Mesenchymal stem cell (in vitro differentiated cells and primary cell): ENCODE data around the gene TENM3.

Experiments
- DNase-seq: peaks from one replicate; pipeline ENCODE4 v3.0.0-alpha.2; 2013
- H2AFZ ChIP-seq: one replicate; pipeline ENCODE4 v1.6.1; 2013; ENCODE audit warnings: low read depth, mild to moderate bottlenecking, control low read depth, inconsistent platforms, low read length, moderate library complexity
- H2AK5ac ChIP-seq: 2 replicates; pipeline ENCODE4 v1.6.1; 2013; ENCODE audit warnings: low read length, moderate library complexity, mild to moderate bottlenecking, inconsistent platforms; ENCODE audit not compliant: severe bottlenecking
- H2BK120ac ChIP-seq: one replicate; pipeline ENCODE4 v1.6.1; 2013; ENCODE audit warnings: low read depth, mild to moderate bottlenecking, inconsistent platforms, low read length, moderate library complexity
- H2BK12ac ChIP-seq, 2 experiments: one replicate each; pipeline ENCODE4 v1.6.1; 2013; ENCODE audit warnings: inconsistent platforms in 2 of 2, low read length in 2 of 2, mild to moderate bottlenecking in 2 of 2, moderate library complexity in 2 of 2, control low read depth in 1 of 2
- H2BK15ac ChIP-seq: one replicate; pipeline ENCODE4 v1.6.1; 2013; ENCODE audit warnings: mild to moderate bottlenecking, low read depth, inconsistent platforms; ENCODE audit not compliant: poor library complexity, severe bottlenecking
- H2BK5ac ChIP-seq: 2 replicates; pipeline ENCODE4 v1.6.1; 2013; ENCODE audit warnings: low read depth, mild to moderate bottlenecking, low read length, control low read depth, inconsistent platforms; ENCODE audit not compliant: poor library complexity, severe bottlenecking
- H3K14ac ChIP-seq, 2 experiments: one replicate each; pipeline ENCODE4 v1.6.1; 2013; ENCODE audit warnings: inconsistent platforms in 2 of 2, low read length in 2 of 2, control low read depth in 1 of 2, mild to moderate bottlenecking in 1 of 2, moderate library complexity in 1 of 2
- H3K18ac ChIP-seq, 2 experiments: one replicate each; pipeline ENCODE4 v1.6.1; 2013; ENCODE audit warnings: inconsistent platforms in 2 of 2, low read length in 2 of 2, control low read depth in 1 of 2, low read depth in 1 of 2, mild to moderate bottlenecking in 1 of 2
- H3K23ac ChIP-seq, 2 experiments: one replicate each; pipeline ENCODE4 v1.6.1; 2013; ENCODE audit warnings: inconsistent platforms in 2 of 2, low read length in 2 of 2, mild to moderate bottlenecking in 2 of 2, moderate library complexity in 2 of 2, control low read depth in 1 of 2
- H3K27ac ChIP-seq: 2 replicates; pipeline ENCODE4 v1.5.1; 2013; ENCODE audit warnings: mild to moderate bottlenecking, moderate library complexity, low read length, control low read depth, inconsistent platforms; ENCODE audit not compliant: poor library complexity, severe bottlenecking
- H3K27me3 ChIP-seq, 2 experiments: 2 replicates each; pipeline versions ENCODE4 v1.6.1 to v1.7.0; 2013; ENCODE audit warnings: low read length in 2 of 2, mild to moderate bottlenecking in 2 of 2, moderate library complexity in 2 of 2, control low read depth in 1 of 2, inconsistent platforms in 1 of 2; ENCODE audit not compliant: control insufficient read depth in 1 of 2, insufficient read depth in 1 of 2
- H3K36me3 ChIP-seq, 2 experiments: 2 replicates each; pipeline versions ENCODE4 v1.6.1 to v1.7.0; 2013; ENCODE audit warnings: low read length in 2 of 2, control low read depth in 1 of 2, inconsistent platforms in 1 of 2, low read depth in 1 of 2, mild to moderate bottlenecking in 1 of 2; ENCODE audit not compliant: insufficient read depth in 2 of 2, control insufficient read depth in 1 of 2
- H3K4ac ChIP-seq, 2 experiments: one replicate each; pipeline ENCODE4 v1.6.1; 2013; ENCODE audit warnings: inconsistent platforms in 2 of 2, low read length in 2 of 2, mild to moderate bottlenecking in 2 of 2, moderate library complexity in 2 of 2, control low read depth in 1 of 2, low read depth in 1 of 2
- H3K4me1 ChIP-seq: 2 replicates; pipeline ENCODE4 v1.6.1; 2013; ENCODE audit warnings: low read depth, low read length, control low read depth; ENCODE audit not compliant: control insufficient read depth, insufficient read depth
- H3K4me2 ChIP-seq: 2 replicates; pipeline ENCODE4 v1.6.1; 2013; ENCODE audit warnings: low read length, mild to moderate bottlenecking, inconsistent platforms; ENCODE audit not compliant: poor library complexity, severe bottlenecking
- H3K4me3 ChIP-seq, 2 experiments: 2 replicates each; pipeline versions ENCODE4 v1.5.1 to v1.7.0; 2013; ENCODE audit warnings: low read length in 2 of 2, mild to moderate bottlenecking in 2 of 2, control low read depth in 1 of 2, low read depth in 1 of 2; ENCODE audit not compliant: insufficient read depth in 1 of 2
- H3K79me1 ChIP-seq: replicated peaks from 2 replicates; pipeline ENCODE4 v1.6.1; 2013; ENCODE audit warnings: mild to moderate bottlenecking, control low read depth, low read length, inconsistent platforms; ENCODE audit not compliant: poor library complexity, severe bottlenecking
- H3K9ac ChIP-seq: 2 replicates; pipeline ENCODE4 v1.7.0; 2013; ENCODE audit warnings: mild to moderate bottlenecking, low read length, moderate library complexity
- H3K9me3 ChIP-seq: 2 replicates; pipeline ENCODE4 v1.7.0; 2013; ENCODE audit warnings: mild to moderate bottlenecking, low read length; ENCODE audit not compliant: control insufficient read depth
- H4K8ac ChIP-seq: one replicate; pipeline ENCODE4 v1.6.1; 2013; ENCODE audit warnings: inconsistent platforms, mild to moderate bottlenecking, low read length, moderate library complexity
- H4K91ac ChIP-seq: one replicate; pipeline ENCODE4 v1.6.1; 2013; ENCODE audit warnings: mild to moderate bottlenecking, low read length, inconsistent platforms
- WGBS: methylation state at CpG from one replicate; pipeline ENCODE4 v1.1.7; 2013; ENCODE audit warnings: mixed read lengths; 5-methylcytosine and 5-hydroxymethylcytosine counted together

TENM3 gene

GRCh38 chr4:182616476-182616875 lies 373.3 kb downstream of the TENM3 start:
- 80% methylated on average over 3 of the region's 4 CpGs for WGBS
- Histone ChIP-seq H3K4me2 (no peak overlapping the region), H3K4ac (no peak overlapping the region), H3K36me3 (no peaks in the 10 kb centered on the region), H3K9ac (no peak overlapping the region), H3K27ac (no peak overlapping the region), H3K4me3 (no peak overlapping the region), H3K27me3 (no peaks in the 10 kb centered on the region), H4K91ac (no peak overlapping the region), H2BK12ac (no peak overlapping the region), H2BK15ac (no peak overlapping the region), H4K8ac (no peak overlapping the region), H3K9me3 (no peaks in the 10 kb centered on the region), H2AFZ (no peak overlapping the region), H3K14ac (no peak overlapping the region), H2BK120ac (no peak overlapping the region), H3K4me1 (no peaks in the 10 kb centered on the region), H3K23ac (no peak overlapping the region), H3K18ac (no peak overlapping the region), H2BK5ac (no peak overlapping the region), H2AK5ac (no peak overlapping the region), H3K79me1 (peaks cover 6% of the 10 kb centered on the region)
- no peak for DNase-seq

GRCh38 chr4:182619660-182620059 lies 376.5 kb downstream of the TENM3 start:
- no peak overlapping the region for H2BK15ac ChIP-seq
- no peaks in the 10 kb centered on the region for H3K9me3 ChIP-seq
- no peak overlapping the region for H2AK5ac ChIP-seq
- H3K4me2 ChIP-seq = no peak overlapping the region
- H3K14ac ChIP-seq = no peak overlapping the region
- H3K27me3 ChIP-seq = no peaks in the 10 kb centered on the region
- no peak overlapping the region for H3K27ac ChIP-seq
- H3K23ac ChIP-seq = no peak overlapping the region
- H3K4me3 ChIP-seq = no peak overlapping the region
- H3K9ac ChIP-seq = no peak overlapping the region
- no peak overlapping the region for H4K8ac ChIP-seq
- no peak overlapping the region for H3K4ac ChIP-seq
- H4K91ac ChIP-seq = no peak overlapping the region
- no peak overlapping the region for H2BK120ac ChIP-seq
- peaks cover 7% of the 10 kb centered on the region for H3K79me1 ChIP-seq
- H3K18ac ChIP-seq = no peak overlapping the region
- H2BK12ac ChIP-seq = no peak overlapping the region
- H2AFZ ChIP-seq = no peak overlapping the region
- DNase-seq = no peak
- H2BK5ac ChIP-seq = no peak overlapping the region
- peaks cover 0 to 3% of the 10 kb centered on the region in 2 experiments for H3K36me3 ChIP-seq
- no peaks in the 10 kb centered on the region for H3K4me1 ChIP-seq
- WGBS = 88% methylated on average over 2 of the region's 5 CpGs

- 90% methylated on average over 4 of the region's 10 CpGs for WGBS
- Histone ChIP-seq H4K91ac (no peak overlapping the region), H2AFZ (no peak overlapping the region), H2BK15ac (no peak overlapping the region), H3K14ac (no peak overlapping the region), H3K79me1 (peaks cover 10% of the 10 kb centered on the region), H3K4me3 (no peak overlapping the region), H4K8ac (no peak overlapping the region), H2BK12ac (no peak overlapping the region), H2BK5ac (no peak overlapping the region), H3K9me3 (no peaks in the 10 kb centered on the region), H3K4me2 (no peak overlapping the region), H2BK120ac (no peak overlapping the region), H2AK5ac (no peak overlapping the region), H3K27ac (no peak overlapping the region), H3K23ac (no peak overlapping the region), H3K18ac (no peak overlapping the region), H3K9ac (no peak overlapping the region), H3K27me3 (no peaks in the 10 kb centered on the region), H3K4ac (no peak overlapping the region), H3K4me1 (no peaks in the 10 kb centered on the region), H3K36me3 (peaks cover 0 to 7% of the 10 kb centered on the region in 2 experiments)
- no peak for DNase-seq
Observed at GRCh38 chr4:182620111-182620980, 377.1 kb downstream of the TENM3 start.

GRCh38 chr4:182624281-182624680 lies 381.1 kb downstream of the TENM3 start:
- Histone ChIP-seq H3K14ac (no peak overlapping the region), H3K9ac (no peak overlapping the region), H3K9me3 (no peaks in the 10 kb centered on the region), H3K79me1 (peaks cover 8% of the 10 kb centered on the region), H3K18ac (no peak overlapping the region), H3K4me1 (no peaks in the 10 kb centered on the region), H3K4me2 (no peak overlapping the region), H2BK5ac (no peak overlapping the region), H4K91ac (no peak overlapping the region), H3K4ac (no peak overlapping the region), H2AK5ac (no peak overlapping the region), H3K27ac (no peak overlapping the region), H2AFZ (no peak overlapping the region), H3K36me3 (peaks cover 0 to 7% of the 10 kb centered on the region in 2 experiments), H3K27me3 (no peaks in the 10 kb centered on the region), H3K4me3 (no peak overlapping the region), H4K8ac (no peak overlapping the region), H2BK15ac (no peak overlapping the region), H2BK12ac (no peak overlapping the region), H3K23ac (no peak overlapping the region), H2BK120ac (no peak overlapping the region)
- DNase-seq = no peak
- whole genome bisulfite sequencing = 93% methylated on average over 8 of the region's 8 CpGs
